ENCODE data around the gene CCSER2. TPM values are rescaled to one million over a fixed set of nuclear protein-coding genes. Genes with fewer than 3 reads are reported as not detected.

Gene CCSER2
- polyA plus RNA-seq, 3 donors = 7.4 to 23.3 (median 14.3) TPM

DNA sequence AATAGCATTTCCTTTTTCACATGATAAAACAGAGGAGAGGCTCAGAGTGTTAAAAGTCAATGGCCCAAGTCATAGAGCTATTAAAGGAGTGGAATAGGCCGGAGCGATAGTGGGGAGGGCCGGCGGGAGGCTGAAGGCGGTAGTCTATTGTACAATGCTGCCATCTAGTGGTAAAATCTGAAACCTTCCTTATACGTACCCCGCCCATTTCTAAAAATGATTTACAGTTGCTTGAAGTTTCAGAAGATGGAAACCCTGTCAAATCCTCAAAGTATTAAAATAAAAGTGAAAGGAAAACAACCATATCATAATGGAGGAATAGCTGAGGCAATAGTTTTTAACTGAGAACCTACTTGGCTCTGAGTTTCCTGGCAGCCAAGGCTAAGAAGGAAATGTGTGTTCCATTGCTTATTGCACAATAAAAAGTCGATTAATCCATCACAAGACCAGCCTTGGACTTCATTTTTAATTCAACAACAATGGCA, 209.1 kb downstream of the CCSER2 start:
- Histone ChIP-seq H3K4me2 (replicated peaks; ENCODE audit: extremely low read depth, low read length, poor library complexity, severe bottlenecking) (no peak overlapping the region), H3K4me3 (replicated peaks in 1 of 3; ENCODE audit: low read depth in 2 of 3, low read length in 3 of 3) (no peak overlapping the region), H3K9me3 (replicated peaks in 1 of 2; ENCODE audit: control insufficient read depth in 1 of 2, insufficient read depth in 1 of 2, low read length in 2 of 2) (no peaks in the 10 kb centered on the region), H3K4me1 (ENCODE audit: control insufficient read depth in 1 of 2, insufficient read depth in 2 of 2, low read length in 2 of 2) (peaks cover 6 to 8% of the 10 kb centered on the region in 2 donors), H3K36me3 (replicated peaks in 1 of 2; ENCODE audit: control insufficient read depth in 1 of 2, insufficient read depth in 2 of 2, low read length in 2 of 2) (no peaks in the 10 kb centered on the region), H4K20me1 (ENCODE audit: insufficient read depth, low read length) (no peaks in the 10 kb centered on the region), H3K79me2 (ENCODE audit: insufficient read depth, low read length) (no peaks in the 10 kb centered on the region), H3K27ac (ENCODE audit: low read depth in 1 of 2, low read length in 2 of 2) (no peak overlapping the region), H3K9ac (ENCODE audit: insufficient read depth, low read length, poor library complexity, severe bottlenecking) (no peak overlapping the region), H2AFZ (ENCODE audit: insufficient read depth, low read depth, low read length, poor library complexity, severe bottlenecking) (no peak overlapping the region), H3K27me3 (ENCODE audit: control insufficient read depth in 2 of 2, insufficient read depth in 2 of 2, low read length in 2 of 2) (peaks cover 3 to 22% of the 10 kb centered on the region in 2 donors)
- H3K27ac Mint-ChIP-seq = no peak overlapping the region
- peaks cover 7% of the 10 kb centered on the region for H3K4me1 Mint-ChIP-seq
- TF ChIP-seq, protein P1, sequence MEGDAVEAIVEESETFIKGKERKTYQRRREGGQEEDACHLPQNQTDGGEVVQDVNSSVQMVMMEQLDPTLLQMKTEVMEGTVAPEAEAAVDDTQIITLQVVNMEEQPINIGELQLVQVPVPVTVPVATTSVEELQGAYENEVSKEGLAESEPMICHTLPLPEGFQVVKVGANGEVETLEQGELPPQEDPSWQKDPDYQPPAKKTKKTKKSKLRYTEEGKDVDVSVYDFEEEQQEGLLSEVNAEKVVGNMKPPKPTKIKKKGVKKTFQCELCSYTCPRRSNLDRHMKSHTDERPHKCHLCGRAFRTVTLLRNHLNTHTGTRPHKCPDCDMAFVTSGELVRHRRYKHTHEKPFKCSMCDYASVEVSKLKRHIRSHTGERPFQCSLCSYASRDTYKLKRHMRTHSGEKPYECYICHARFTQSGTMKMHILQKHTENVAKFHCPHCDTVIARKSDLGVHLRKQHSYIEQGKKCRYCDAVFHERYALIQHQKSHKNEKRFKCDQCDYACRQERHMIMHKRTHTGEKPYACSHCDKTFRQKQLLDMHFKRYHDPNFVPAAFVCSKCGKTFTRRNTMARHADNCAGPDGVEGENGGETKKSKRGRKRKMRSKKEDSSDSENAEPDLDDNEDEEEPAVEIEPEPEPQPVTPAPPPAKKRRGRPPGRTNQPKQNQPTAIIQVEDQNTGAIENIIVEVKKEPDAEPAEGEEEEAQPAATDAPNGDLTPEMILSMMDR (IDR thresholded peaks at IDR 0.05) = peak; percentile 88
- no peak overlapping the region for H3K4me3 Mint-ChIP-seq
- DNase-seq = peak; percentile 34 to 69 (median 51)
- WGBS (ENCODE audit: insufficient coverage) = 71% methylated on average over 1 of the region's 8 CpGs
- peaks cover 0 to 3% (median 0%) of the 10 kb centered on the region in 7 donors for H3K9me3 Mint-ChIP-seq
- H3K27me3 Mint-ChIP-seq (ENCODE audit: low read depth in 3 of 3) = peaks cover 12 to 36% (median 20%) of the 10 kb centered on the region in 3 donors
- intact Hi-C loops (cut with micrococcal nuclease) = loop anchor here (1.0 to 5.0 kb wide), 4 partner anchors 160 to 273 kb away; no protein-coding TSS in a partner anchor
- H3K36me3 Mint-ChIP-seq = peaks cover 0 to 1% of the 10 kb centered on the region in 2 donors

DNA sequence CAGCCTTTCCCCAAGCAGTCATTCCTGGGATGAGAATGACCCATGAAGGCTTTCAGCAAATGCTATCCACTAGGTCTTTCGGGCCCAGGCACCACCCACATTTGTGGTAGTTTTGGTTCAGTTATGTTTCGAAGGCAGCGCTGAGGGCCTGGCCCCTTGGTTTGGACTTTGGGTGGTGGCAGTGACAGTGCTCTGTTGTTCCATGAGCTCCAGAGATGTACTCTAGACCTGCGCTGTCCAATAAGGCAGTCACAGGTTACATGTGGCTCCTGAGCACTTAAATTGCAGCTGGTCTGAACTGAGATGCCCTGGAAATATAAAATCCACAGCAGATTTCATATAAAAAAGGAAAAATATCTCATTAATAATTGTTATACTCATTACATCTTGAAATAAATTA, 209.6 kb downstream of the CCSER2 start:
- H3K9me3 Mint-ChIP-seq = peaks cover 0 to 3% (median 0%) of the 10 kb centered on the region in 7 donors
- H3K4me3 Mint-ChIP-seq = no peak overlapping the region
- no peaks in the 10 kb centered on the region for H3K36me3 ChIP-seq (replicated peaks in 1 of 2; ENCODE audit: control insufficient read depth in 1 of 2, insufficient read depth in 2 of 2, low read length in 2 of 2)
- no peak overlapping the region for H3K4me2 ChIP-seq (replicated peaks; ENCODE audit: extremely low read depth, low read length, poor library complexity, severe bottlenecking)
- no peak overlapping the region for H3K4me3 ChIP-seq (replicated peaks in 1 of 3; ENCODE audit: low read depth in 2 of 3, low read length in 3 of 3)
- peaks cover 3 to 22% of the 10 kb centered on the region in 2 donors for H3K27me3 ChIP-seq (ENCODE audit: control insufficient read depth in 2 of 2, insufficient read depth in 2 of 2, low read length in 2 of 2)
- intact Hi-C loops (cut with micrococcal nuclease) = loop anchor here in 1 of 2 donors (5.0 kb wide), 1 partner anchor 161 kb away; no protein-coding TSS in a partner anchor
- H3K79me2 ChIP-seq (ENCODE audit: insufficient read depth, low read length) = no peaks in the 10 kb centered on the region
- 100% methylated on average over 4 of the region's 4 CpGs for WGBS (ENCODE audit: insufficient coverage)
- H3K9me3 ChIP-seq (replicated peaks in 1 of 2; ENCODE audit: control insufficient read depth in 1 of 2, insufficient read depth in 1 of 2, low read length in 2 of 2) = no peaks in the 10 kb centered on the region
- no peak for DNase-seq
- H4K20me1 ChIP-seq (ENCODE audit: insufficient read depth, low read length) = no peaks in the 10 kb centered on the region
- peaks cover 6 to 8% of the 10 kb centered on the region in 2 donors for H3K4me1 ChIP-seq (ENCODE audit: control insufficient read depth in 1 of 2, insufficient read depth in 2 of 2, low read length in 2 of 2)
- H3K27ac Mint-ChIP-seq = no peak overlapping the region
- no peak overlapping the region for H2AFZ ChIP-seq (ENCODE audit: insufficient read depth, low read depth, low read length, poor library complexity, severe bottlenecking)
- H3K4me1 Mint-ChIP-seq = peaks cover 7% of the 10 kb centered on the region
- TF ChIP-seq, protein P1 (IDR thresholded peaks at IDR 0.05) = no peak
- peaks cover 0 to 1% of the 10 kb centered on the region in 2 donors for H3K36me3 Mint-ChIP-seq
- H3K27ac ChIP-seq (ENCODE audit: low read depth in 1 of 2, low read length in 2 of 2) = no peak overlapping the region
- H3K27me3 Mint-ChIP-seq (ENCODE audit: low read depth in 3 of 3) = peaks cover 10 to 40% (median 22%) of the 10 kb centered on the region in 3 donors
- no peak overlapping the region for H3K9ac ChIP-seq (ENCODE audit: insufficient read depth, low read length, poor library complexity, severe bottlenecking)

All from CD14-positive monocyte (primary cell).